NCI-H1105 (cell line): ENCODE data around the gene TNNT3.
"Not testable (repeated sequence)": the region's sequence is repeated elsewhere in the genome, so short reads cannot be mapped to it uniquely, and the experiment has no call there.

ENCODE experiments used
- DNase-seq: peaks from one replicate; lab custom pipeline; 2025; lab: John Stamatoyannopoulos, UW

The TNNT3 gene

GRCh38 chr11:1935156-1936071, 15.9 kb downstream of the TNNT3 start:
- DNase-seq, result no peak

GRCh38 chr11:1936072-1936780, 16.7 kb downstream of the TNNT3 start:
- no peak for DNase-seq

- DNase-seq, result no peak
Measured at GRCh38 chr11:1936781-1937615, 17.5 kb downstream of the TNNT3 start.

GRCh38 chr11:1937616-1938342, 18.3 kb downstream of the TNNT3 start:
- no peak for DNase-seq

- no peak for DNase-seq
Measured at GRCh38 chr11:1938343-1939005, 19.0 kb downstream of the TNNT3 start.

GRCh38 chr11:1939006-1939625, 19.6 kb downstream of the TNNT3 start:
- no peak for DNase-seq

- DNase-seq, result not testable (repeated sequence)
Measured at GRCh38 chr11:1939788-1940187, 20.3 kb downstream of the TNNT3 start.

- DNase-seq, result no peak
Measured at GRCh38 chr11:1942558-1943260, 23.2 kb downstream of the TNNT3 start.

- no peak for DNase-seq
Measured at GRCh38 chr11:1943576-1943975, 24.1 kb downstream of the TNNT3 start.

- DNase-seq, result peak; percentile 56
Measured at GRCh38 chr11:1943977-1944376, 24.5 kb downstream of the TNNT3 start.

- no peak for DNase-seq
Measured at GRCh38 chr11:1946812-1947484, 27.4 kb downstream of the TNNT3 start, which contains the start of gene MRPL23. TSS of gene MRPL23 (plus strand) at chr11:1947332. CDS start at chr11:1947363, 31 bp downstream.

- no peak for DNase-seq
Measured at GRCh38 chr11:1947592-1948237, 28.2 kb downstream of the TNNT3 start.

GRCh38 chr11:1948389-1948788, 28.9 kb downstream of the TNNT3 start:
- no peak for DNase-seq

GRCh38 chr11:1949302-1949701, 29.8 kb downstream of the TNNT3 start:
- DNase-seq, result no peak

- DNase-seq, result no peak
Measured at GRCh38 chr11:1949922-1950321, 30.4 kb downstream of the TNNT3 start.

GRCh38 chr11:1952806-1953482, 33.4 kb downstream of the TNNT3 start:
- DNase-seq, result no peak

GRCh38 chr11:1953489-1954266, 34.2 kb downstream of the TNNT3 start:
- DNase-seq, result no peak
